HG02678 (cell line): ENCODE results near the gene MINK1.

Source experiments
- ATAC-seq: cut with Tn5 transposase; IDR thresholded peaks from one replicate; pipeline ENCODE4 v1.9.1; 2021; ENCODE audit warnings: mild to moderate bottlenecking, moderate library complexity; ENCODE audit not compliant: unreplicated experiment

Gene MINK1

DNA sequence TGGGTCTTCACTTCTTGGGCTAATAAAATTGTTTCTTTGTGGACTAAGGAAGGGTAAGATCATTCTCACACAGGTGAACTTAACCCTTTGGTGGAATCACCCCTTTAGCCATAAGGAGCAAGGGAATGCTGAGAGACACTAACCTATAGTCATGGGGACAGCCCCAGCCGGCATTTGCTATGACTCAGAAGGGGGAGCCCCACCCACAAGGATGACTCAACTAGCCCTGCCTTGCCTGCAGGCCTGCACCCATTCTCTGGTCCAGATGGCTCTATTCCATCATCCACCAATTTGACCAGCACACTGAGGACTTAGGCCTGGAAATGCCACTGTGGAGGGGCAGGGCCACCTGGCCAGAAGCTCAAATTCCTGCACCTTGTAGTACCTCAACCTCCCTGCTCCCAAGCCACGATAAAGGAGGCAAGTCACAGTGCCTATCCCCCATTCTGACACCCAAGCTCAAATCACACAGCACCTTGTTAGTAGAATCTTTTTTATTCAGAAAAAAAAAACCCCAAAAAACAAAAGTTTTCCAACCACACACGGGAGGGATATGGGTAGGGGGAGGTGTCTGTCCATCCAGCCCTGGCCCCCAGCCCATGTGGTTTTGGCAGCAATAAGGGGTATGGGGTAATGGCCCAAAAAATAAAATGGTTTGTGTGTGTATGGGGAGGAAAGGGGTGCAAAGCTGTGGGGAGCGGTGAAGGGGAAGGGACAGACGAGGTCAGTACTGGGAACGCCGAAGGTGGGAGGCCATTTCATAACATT, 112.2 kb downstream of the MINK1 start:
- ATAC-seq = no peak

DNA sequence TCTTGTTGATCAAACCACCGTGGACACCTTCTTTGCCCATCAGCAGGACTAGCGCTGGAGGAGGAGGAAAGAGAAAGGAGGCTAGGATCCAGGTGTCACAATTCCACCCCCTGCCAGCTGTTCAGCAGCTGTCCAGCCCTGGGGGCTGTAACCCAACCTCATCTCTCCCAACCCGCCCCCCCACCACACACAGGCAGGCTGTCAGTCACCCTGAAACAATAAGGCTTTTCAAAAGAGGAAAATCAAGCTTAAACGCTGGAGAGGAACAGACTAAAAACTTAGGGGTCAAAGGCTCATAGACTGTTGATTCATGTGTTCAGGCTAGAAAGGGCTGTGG, 112.8 kb downstream of the MINK1 start:
- ATAC-seq = no peak

- ATAC-seq = no peak
Measured at GRCh38 chr17:4946312-4946976, 113.3 kb downstream of the MINK1 start.

- no peak for ATAC-seq
Measured at GRCh38 chr17:4947010-4947410, 113.9 kb downstream of the MINK1 start.
